Testis (tissue), 3 donors: ENCODE results near the gene VWA1. TPM values are rescaled to one million over a fixed set of nuclear protein-coding genes. Genes with fewer than 3 reads are reported as not detected.
"Not testable (repeated sequence)": the region's sequence is repeated elsewhere in the genome, so short reads cannot be mapped to it uniquely, and the experiment has no call there.

Experiments
- DNase-seq: peaks from one replicate; pipeline ENCODE4 v3.0.0-alpha.2; 2019
- H3K27ac ChIP-seq, 2 donors: fragments of 200-600 bp; sonication (generic); one replicate each; pipeline ENCODE4 v1.5.1; 2019
- H3K27me3 ChIP-seq: fragments of 200-600 bp; sonication (generic); one replicate; pipeline ENCODE4 v1.5.1; 2019
- H3K36me3 ChIP-seq: fragments of 200-600 bp; sonication (generic); one replicate; pipeline ENCODE4 v1.5.1; 2017; ENCODE audit warnings: low read depth; ENCODE audit errors: missing control alignments
- H3K4me1 ChIP-seq: fragments of 200-600 bp; sonication (generic); one replicate; pipeline ENCODE4 v1.5.1; 2019
- H3K4me3 ChIP-seq, 2 donors: fragments of 200-600 bp; sonication (generic); one replicate each; pipeline ENCODE4 v1.5.1; 2017 to 2019
- H3K9me3 ChIP-seq: fragments of 200-600 bp; sonication (generic); one replicate; pipeline ENCODE4 v1.5.1; 2017
- POLR2A ChIP-seq: fragments of 450-650 bp; IDR thresholded peaks from one replicate; pipeline ENCODE4 v1.6.1; 2017; ENCODE audit warnings: antibody characterized with exemption, mild to moderate bottlenecking, moderate library complexity
- WGBS, 2 donors: methylation state at CpG; one replicate each; pipeline ENCODE4 v1.1.5; 2018; 5-methylcytosine and 5-hydroxymethylcytosine counted together
- intact Hi-C: fragments of 100-400 bp; cut with DNase I; formaldehyde crosslinking; loops from one replicate; pipeline ENCODE4 v1.15.1; 2023; ENCODE audit warnings: low total_unique reads
- polyA plus RNA-seq: library from polyadenylated mRNA; stranded (reverse); fragments of 350-450 nt; fragmentation: Illumina TruSeq; extraction: RNeasy Lipid Tissue Mini Kit (QIAGEN cat#74804); gene quantifications from one replicate; pipeline ENCODE4 v1.2.3, GENCODE V29; 2014; ENCODE audit warnings: low read depth, low replicate concordance; ENCODE audit not compliant: insufficient read depth
- total RNA-seq, 2 donors: library from RNA; depleted of rRNA; stranded (reverse); fragments of >200 nt; gene quantifications; one replicate each; pipeline ENCODE4 v1.2.3, GENCODE V29; 2016
- TF ChIP-seq, protein P1 (sequence below), 3 experiments: fragments of 450-650 bp in 2 of 3; fragments of 200-600 bp in 1 of 3; sonication (generic) in 1 of 3; IDR thresholded peaks; one replicate each; pipeline ENCODE4 v1.5.1; 2016 to 2019; ENCODE audit warnings: antibody characterized with exemption in 3 of 3, mild to moderate bottlenecking in 2 of 3, moderate library complexity in 1 of 3

The VWA1 gene
- total and polyA plus RNA-seq, 3 donors from 2014 or later = 46.6 to 90.6 (median 64.0) TPM

DNA sequence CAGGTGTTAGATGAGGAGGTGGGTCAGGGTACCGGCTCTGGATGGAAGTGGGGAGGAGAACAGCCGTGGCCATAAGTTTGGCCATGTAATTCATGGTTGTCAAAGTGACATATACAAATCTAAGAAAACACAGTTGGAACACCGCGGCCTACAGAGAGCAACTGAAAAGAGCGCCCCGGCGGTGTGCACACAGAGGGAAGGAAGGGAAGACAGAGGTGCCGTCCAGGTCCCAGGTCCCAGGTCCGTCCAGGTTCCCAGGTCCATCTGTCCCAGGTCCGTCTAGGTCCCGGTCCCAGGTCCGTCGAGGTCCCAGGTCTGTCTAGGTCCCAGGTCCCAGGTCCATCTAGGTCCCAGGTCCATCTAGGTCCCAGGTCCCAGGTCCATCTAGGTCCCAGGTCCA lies 23.9 kb upstream of the VWA1 start:
- Histone ChIP-seq H3K36me3 (no peaks in the 10 kb centered on the region), H3K27me3 (no peaks in the 10 kb centered on the region), H3K4me3 (no peak overlapping the region), H3K4me1 (peaks cover 3% of the 10 kb centered on the region), H3K27ac (no peak overlapping the region), H3K9me3 (no peaks in the 10 kb centered on the region)
- TF ChIP-seq, protein P1, sequence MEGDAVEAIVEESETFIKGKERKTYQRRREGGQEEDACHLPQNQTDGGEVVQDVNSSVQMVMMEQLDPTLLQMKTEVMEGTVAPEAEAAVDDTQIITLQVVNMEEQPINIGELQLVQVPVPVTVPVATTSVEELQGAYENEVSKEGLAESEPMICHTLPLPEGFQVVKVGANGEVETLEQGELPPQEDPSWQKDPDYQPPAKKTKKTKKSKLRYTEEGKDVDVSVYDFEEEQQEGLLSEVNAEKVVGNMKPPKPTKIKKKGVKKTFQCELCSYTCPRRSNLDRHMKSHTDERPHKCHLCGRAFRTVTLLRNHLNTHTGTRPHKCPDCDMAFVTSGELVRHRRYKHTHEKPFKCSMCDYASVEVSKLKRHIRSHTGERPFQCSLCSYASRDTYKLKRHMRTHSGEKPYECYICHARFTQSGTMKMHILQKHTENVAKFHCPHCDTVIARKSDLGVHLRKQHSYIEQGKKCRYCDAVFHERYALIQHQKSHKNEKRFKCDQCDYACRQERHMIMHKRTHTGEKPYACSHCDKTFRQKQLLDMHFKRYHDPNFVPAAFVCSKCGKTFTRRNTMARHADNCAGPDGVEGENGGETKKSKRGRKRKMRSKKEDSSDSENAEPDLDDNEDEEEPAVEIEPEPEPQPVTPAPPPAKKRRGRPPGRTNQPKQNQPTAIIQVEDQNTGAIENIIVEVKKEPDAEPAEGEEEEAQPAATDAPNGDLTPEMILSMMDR (IDR thresholded peaks at IDR 0.05) = no peak
- TF ChIP-seq POLR2A = no peak
- intact Hi-C loops = no loop called here
- no peak for DNase-seq
- 95 to 97% methylated on average over 10 to 13 of the region's 13 CpGs for WGBS, 2 donors

DNA sequence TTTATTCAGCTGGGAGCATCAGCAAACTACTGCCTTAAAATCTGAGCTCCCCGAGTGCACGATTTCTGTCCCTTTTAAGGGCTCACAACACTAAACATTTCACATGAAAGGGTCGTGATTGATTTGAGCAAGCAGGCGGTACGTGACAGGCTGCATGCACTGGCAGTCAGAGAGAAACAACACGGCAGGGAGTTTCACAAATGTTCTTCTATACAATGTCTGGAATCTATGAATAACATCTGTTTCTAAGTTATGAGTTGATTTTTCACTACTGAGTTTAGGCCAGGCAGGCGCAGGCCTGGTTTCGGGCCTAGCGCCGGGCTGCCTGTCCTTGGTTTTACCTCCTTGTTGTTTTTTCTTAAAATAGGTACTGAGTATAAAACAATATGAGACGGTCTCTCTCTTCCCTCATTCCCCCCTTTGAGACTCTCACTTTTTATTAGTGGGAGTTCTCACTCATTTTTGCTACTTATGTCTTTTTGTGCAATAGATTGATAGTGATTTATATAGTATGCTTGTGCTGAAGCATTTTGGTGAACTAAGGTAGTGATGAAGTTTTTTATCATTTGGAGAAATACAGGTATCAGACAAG lies 23.1 kb upstream of the VWA1 start:
- H3K9me3 ChIP-seq, H3K36me3 ChIP-seq, H3K4me1 ChIP-seq, H3K27me3 ChIP-seq, intact Hi-C loops, H3K27ac ChIP-seq, H3K4me3 ChIP-seq, DNase-seq: not testable (repeated sequence)
- WGBS, 2 donors = 94% methylated on average over 11 of the region's 11 CpGs

DNA sequence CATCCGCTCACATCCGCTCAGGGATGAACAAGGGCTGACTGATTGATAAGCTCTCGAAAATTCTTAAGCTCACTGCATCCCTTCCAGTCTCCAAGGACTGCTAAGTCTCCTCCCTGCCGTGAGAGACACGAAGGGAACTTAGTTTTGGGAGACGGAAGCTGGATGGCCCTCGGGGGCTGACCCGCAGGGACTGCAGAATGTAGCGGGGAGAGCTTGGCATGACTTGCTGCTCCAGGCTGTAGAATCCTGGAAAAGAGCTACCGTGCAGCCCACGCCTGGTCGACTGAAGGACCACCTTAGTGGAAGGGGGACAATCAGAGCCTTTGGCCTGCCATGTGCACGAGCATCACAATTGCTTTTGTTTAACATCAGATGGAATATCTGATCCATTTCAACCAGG lies 19.7 kb upstream of the VWA1 start:
- 78 to 81% methylated on average over 13 of the region's 13 CpGs for WGBS, 2 donors
- Histone ChIP-seq H3K4me1 (peaks cover 15% of the 10 kb centered on the region), H3K9me3 (no peaks in the 10 kb centered on the region), H3K27me3 (no peaks in the 10 kb centered on the region), H3K4me3 (no peak overlapping the region), H3K36me3 (no peaks in the 10 kb centered on the region), H3K27ac (no peak overlapping the region)
- no peak for TF ChIP-seq POLR2A
- TF ChIP-seq, protein P1 (IDR thresholded peaks at IDR 0.05) = no peak
- intact Hi-C loops = no loop called here
- DNase-seq = no peak

DNA sequence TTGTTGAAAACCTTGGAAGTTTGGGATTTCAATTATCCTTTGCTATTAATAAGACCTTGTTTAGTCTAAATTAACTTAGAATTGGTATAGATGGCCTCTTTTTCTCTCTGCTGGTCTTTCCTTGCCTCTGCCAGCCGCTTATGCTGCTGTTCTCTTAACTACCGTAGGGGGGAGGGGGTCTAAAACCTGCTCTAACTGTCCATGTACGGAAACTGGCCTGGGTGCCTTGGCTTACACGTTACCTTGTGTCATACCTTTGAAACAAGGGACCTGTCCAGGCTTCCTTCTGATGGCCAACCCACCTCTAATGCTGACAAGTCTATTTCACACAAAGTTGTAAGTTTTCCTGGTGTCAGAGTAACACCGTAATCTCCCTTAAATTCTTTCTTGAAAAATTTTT lies 18.1 kb upstream of the VWA1 start:
- H3K9me3 ChIP-seq, DNase-seq, intact Hi-C loops, H3K4me3 ChIP-seq, H3K27me3 ChIP-seq, H3K36me3 ChIP-seq: not testable (repeated sequence)
- TF ChIP-seq, protein P1 (IDR thresholded peaks at IDR 0.05) = peak in 1 of 3 experiments; percentile 2
- WGBS, 2 donors = 60 to 67% methylated on average over 5 of the region's 5 CpGs
- Histone ChIP-seq H3K4me1 (peaks cover 24% of the 10 kb centered on the region), H3K27ac (peak overlapping the region in 1 of 2 donors; percentile 56)

DNA sequence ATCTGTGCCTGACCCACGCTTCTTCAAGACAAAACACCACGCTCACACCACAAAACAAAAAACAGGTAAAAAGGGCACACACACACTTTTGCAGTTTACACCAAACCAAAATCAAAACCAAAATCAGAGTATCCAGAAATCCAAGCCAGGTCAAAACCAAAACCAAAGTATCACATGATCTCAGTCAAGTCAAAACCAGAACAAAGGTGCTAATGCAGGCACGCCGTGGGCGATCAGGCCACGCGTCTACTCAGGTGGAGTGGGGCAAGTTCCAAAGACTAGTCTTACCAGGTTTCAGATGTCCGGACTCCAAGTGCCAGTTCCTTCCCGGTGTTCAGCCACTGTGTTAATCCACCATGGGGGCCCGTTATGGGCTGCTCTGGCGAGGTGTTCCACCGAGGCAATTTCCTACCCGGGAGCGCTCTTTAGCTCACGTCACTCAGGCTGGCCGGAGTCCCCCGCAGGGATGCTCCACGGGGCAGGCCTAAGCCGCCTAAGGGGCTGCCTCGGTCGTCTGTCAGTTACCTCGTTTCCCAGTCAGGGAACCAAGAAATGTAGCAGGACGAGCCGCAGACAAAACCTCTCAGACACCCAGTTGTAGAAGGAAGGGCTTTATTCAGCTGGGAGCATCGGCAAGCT lies 17.5 kb upstream of the VWA1 start:
- H3K9me3 ChIP-seq, H3K36me3 ChIP-seq, H3K27me3 ChIP-seq, H3K4me3 ChIP-seq, DNase-seq, intact Hi-C loops: not testable (repeated sequence)
- Histone ChIP-seq H3K4me1 (peaks cover 24% of the 10 kb centered on the region), H3K27ac (peak overlapping the region in 1 of 2 donors; percentile 56)
- WGBS, 2 donors = 89 to 92% methylated on average over 23 to 25 of the region's 25 CpGs
